ENCODE results near the gene PLPPR1.

DNA sequence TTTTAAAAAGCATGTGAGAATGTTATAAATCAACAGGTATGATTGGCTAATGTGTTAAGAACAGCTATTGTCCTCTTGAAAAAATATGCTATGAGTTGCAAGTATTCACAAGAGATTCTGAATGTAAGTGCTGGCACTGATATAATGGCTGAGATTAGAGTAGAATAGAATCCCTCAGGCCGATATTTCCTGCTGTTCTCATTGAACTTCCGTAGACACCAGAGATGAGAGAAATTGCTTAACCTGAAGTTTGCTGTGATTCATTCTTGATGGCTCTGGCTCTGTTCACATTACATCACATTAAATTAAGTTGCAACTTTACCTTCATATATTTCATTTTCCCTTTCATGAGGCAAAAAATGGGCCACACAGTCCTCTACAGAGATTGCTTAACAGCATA, 241.8 kb downstream of the PLPPR1 start:
- TF ChIP-seq, protein P1, sequence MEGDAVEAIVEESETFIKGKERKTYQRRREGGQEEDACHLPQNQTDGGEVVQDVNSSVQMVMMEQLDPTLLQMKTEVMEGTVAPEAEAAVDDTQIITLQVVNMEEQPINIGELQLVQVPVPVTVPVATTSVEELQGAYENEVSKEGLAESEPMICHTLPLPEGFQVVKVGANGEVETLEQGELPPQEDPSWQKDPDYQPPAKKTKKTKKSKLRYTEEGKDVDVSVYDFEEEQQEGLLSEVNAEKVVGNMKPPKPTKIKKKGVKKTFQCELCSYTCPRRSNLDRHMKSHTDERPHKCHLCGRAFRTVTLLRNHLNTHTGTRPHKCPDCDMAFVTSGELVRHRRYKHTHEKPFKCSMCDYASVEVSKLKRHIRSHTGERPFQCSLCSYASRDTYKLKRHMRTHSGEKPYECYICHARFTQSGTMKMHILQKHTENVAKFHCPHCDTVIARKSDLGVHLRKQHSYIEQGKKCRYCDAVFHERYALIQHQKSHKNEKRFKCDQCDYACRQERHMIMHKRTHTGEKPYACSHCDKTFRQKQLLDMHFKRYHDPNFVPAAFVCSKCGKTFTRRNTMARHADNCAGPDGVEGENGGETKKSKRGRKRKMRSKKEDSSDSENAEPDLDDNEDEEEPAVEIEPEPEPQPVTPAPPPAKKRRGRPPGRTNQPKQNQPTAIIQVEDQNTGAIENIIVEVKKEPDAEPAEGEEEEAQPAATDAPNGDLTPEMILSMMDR (IDR thresholded peaks at IDR 0.05; ENCODE audit: insufficient read depth, low read length, poor library complexity, severe bottlenecking) = no peak
- no peak for TF ChIP-seq EZH2phosphoT487 (conservative IDR thresholded peaks at IDR 0.05; ENCODE audit: low read length)

All from SU-DHL-6 (cell line).